ENCODE measurements around the gene KRT3.

The KRT3 gene

GRCh38 chr12:52813203-52813819, 17.4 kb upstream of the KRT3 start:
- no peak for DNase-seq

DNA sequence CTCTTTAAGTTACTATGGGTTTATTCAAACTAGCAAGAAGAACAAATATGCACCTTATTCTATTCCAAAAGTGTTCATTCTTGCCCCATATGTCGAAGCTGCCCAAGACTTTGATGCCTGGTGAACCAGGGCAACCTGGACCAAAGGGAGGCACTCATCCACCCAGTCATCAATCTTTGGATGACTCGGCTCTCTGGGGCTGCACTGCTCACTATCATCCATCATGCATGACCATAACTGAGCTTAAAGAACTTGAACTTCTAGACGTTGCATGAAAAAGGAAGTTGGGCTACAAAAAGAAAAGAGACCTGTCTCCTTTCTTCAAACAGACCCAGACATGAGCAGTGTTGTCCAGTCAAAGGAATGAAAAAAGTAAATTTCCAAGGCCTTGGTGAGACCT, 16.8 kb upstream of the KRT3 start:
- no peak for DNase-seq

DNA sequence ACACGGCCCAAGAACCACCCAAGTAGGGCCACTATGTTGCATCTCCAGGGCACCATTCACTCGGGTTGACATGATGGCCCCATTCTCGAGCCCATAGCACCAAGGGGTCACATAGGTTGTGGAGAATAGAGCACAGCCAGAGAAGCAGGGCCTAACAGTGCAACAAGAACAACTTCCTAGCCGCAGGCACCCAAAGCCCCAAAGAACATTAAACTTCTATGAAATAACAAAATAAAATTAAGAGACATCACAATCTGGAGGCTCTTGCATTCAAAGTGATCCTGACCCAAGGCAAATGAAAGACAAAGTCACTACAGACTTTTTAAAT, 16.1 kb upstream of the KRT3 start:
- DNase-seq, result no peak

DNA sequence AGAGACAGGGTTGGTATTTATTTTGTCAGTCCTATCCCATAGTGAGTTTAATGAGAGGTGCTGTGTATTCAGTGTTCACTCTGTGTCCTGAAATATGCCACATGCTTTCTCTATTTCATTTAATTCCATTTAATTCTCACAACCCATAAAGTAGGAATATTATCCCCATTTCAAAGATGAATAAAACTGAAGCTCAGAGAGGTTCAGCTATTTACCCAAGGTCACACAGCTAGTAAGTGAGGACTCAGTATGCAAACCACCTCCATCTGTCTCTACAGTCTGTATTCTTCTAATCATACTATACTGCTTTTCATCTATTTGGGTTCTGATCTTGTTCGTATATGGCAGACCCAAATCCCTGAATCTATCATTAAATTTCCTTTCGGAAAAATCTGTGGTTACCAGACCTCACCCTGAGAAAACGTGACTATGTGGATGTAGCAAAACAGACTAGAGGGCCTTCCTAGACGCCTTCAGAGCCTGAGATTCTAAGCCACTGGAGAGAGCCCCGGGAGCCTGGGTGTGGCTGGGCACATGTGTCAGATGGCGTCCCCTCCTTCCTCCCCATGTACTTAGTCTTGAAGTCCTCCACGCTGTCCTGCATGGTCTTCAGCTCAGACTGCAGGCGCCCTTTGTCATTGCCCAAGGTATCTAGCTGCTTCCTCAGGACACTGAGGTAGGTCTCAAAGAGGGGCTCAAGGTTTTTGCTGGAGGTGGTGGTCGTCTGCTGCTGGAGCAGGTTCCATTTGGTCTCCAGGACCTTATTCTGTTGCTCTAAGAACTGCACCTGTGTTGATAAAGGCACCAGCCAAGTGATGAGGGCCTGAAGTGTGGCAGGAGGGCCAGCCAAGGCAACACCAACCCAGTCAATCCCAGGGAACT, 15.5 kb upstream of the KRT3 start:
- DNase-seq, result no peak

DNA sequence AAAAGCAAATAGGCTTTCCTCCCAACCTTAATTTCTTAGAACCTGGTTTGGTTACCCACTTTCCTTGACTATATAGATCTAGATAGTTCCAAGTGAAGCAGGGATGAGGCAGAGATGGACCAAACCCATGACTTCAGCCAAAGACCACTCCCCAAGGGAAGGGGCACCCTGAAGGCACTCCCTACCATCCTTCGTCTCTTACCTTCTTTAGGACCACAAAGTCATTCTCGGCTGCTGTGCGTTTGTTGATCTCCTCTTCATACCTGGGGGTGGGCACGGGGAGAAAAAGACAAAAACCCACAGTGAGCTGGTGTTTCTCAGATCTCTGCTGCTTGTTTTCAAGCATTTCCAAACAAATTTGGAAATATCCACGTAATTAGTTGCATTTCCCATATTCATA, 14.6 kb upstream of the KRT3 start:
- no peak for DNase-seq

- DNase-seq, result no peak
Measured at GRCh38 chr12:52809166-52809565, 13.2 kb upstream of the KRT3 start.

- DNase-seq, result no peak
Measured at GRCh38 chr12:52808573-52809160, 12.8 kb upstream of the KRT3 start.

DNA sequence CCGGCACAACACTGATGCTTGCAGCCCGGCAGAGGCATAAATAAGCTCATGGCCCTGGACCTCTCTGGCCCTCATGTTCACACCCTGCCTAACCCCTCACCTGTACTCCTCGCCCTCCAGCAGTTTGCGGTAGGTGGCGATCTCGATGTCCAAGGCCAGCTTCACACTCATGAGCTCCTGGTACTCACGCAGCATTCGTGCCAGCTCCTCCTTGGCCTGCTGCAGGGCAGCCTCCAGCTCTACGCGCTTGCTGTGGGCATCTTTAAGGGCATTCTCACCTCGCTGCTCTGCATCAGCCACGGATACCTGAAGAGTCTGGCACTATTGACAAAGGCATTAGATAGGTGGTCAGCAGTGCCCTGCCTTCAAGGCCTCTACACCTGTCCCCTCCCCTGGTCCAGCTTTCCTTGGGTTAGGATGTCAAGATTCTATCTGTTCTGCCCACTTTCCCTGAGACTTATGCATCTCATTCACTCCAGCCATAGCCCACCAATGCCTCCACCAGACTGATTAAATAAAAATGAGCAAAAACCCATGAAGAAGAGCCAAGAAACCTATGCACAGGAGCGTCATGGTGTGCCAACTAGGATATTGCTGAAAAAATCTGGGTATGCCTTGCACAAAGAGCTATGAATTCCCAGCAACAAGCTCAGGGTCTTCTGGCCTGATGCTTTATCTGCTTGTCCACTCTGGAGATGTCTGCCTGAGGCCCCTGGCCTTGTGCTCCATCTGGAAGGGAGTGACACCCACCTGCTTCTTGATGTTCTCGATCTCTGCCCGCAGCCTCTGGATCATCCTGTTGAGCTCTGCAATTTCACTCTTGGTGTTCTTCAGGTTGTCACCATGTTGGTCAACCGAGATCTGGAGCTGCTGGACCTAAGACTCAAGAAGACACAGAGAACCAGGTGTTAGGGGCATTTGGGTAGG, 11.9 kb upstream of the KRT3 start:
- DNase-seq, result no peak

DNA sequence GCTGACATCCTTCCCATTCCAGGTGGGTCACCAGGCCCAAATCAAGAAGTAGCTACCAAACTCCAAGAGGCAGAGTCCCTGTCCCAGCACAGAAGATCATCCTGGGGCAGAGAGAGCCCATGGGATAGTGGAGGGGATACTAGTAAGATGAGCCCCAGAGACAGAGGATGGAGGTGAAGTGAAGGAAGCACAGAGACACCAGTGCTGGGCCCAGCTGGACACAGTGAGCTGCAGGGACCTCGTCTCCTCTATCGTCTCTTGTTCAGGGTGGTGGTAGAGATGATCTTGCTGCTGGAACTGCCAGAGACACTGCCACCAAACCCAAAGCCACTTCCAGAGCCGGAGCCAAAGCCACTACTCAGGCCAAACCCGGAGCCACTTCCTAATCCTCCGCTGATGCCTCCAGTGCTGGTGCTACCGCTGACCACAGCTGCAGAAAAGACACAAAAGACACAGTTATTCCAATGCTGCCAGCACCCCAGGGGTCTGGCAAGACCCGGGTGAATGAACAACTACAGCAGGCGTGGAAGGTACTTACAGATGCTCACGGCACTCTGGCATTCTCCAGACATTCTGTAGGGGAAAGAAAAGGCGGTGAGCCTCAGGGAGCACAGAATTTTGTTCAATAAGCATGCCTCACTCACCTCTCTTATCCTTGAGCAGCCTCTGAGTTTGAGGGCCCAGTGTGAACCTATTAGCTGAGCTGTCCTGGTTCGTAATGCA, 11.1 kb upstream of the KRT3 start:
- no peak for DNase-seq

GRCh38 chr12:52806169-52806811, 10.4 kb upstream of the KRT3 start:
- no peak for DNase-seq

GRCh38 chr12:52805739-52806138, 9.8 kb upstream of the KRT3 start:
- no peak for DNase-seq

GRCh38 chr12:52805000-52805399, 9.1 kb upstream of the KRT3 start:
- no peak for DNase-seq

DNA sequence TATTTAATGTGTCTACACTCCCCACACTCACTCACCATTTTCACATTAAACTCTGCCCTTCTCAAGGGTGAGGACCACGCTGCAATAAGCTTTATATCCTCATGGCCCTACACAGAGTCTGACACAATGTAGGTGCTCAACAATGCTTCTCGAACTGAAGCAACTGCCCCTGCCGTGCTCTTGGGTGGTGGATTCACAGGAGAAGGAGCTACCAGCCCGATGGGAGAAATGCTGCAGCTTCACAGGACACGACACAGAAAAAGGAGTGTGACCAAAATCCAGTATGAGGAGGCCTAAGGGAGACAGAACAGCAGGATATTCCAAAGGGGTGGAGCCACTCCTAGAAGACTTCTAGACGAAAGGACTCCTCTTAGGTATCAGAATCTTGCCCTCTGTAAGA, 6.5 kb upstream of the KRT3 start:
- DNase-seq, result no peak

GRCh38 chr12:52801773-52802172, 5.9 kb upstream of the KRT3 start:
- no peak for DNase-seq

- DNase-seq, result no peak
Measured at GRCh38 chr12:52800259-52800917, 4.5 kb upstream of the KRT3 start.

- DNase-seq, result no peak
Measured at GRCh38 chr12:52799505-52800211, 3.7 kb upstream of the KRT3 start.

DNA sequence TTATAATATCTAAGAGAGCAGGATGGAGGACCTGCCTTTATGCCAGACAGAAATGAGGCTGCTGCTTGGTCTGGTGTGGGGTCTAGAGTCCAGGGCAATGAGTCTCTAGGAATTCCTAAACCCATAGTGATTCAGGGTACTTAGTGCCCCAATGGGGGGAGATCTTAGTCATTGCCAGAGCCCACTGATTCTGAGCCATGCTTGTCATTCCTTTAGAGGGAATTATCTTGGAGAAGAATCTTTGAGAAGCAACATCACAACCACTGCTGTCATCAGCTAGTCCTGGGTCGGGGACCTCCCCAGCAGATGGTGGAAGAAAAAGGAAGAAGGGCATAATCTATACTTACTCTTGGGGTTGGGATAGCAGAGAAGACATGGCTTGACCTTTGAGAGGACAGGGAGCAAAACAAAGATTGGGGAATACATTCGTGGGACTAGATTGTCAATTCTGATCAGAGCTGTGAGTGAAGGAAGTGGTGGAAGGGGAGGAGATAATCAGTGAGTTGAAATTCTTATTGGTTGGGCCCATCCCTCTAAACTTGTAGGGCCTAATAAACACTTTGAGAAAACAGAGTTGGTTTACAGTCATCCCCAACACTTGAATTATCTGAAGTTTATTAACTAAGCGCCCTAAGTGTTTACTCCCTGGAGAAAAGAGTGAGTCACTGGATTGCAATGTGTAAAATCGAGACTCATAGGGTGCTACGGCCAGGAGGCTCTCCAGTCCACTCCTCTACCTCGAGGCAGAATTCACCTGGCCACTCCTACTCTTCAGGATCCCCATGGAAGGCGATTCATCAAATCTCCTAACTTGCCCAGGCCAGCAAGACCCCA, 3.0 kb upstream of the KRT3 start:
- DNase-seq, result no peak

GRCh38 chr12:52798003-52798670, 2.2 kb upstream of the KRT3 start:
- DNase-seq, result no peak

DNA sequence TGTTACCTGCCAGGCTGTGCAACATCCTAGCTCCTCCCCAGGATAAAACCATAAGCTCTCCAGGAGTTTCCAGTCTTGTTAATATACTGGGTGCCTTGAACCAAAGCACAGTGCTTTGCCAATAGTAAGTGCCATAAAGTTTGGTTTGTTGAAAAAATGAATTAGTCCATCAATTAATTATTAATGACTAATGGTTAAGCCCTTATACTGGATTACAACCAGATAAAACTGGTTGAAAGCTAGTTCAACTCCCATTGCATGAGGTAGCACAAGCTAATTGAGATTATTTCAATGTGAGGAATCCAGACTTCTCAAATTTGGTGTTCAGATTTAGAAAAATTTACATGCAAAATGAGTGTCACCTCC, 1.6 kb upstream of the KRT3 start:
- DNase-seq, result no peak

Data from NCI-H2029 (cell line).